ENCODE measurements around the gene RAD51B. TPM values are rescaled to one million over a fixed set of nuclear protein-coding genes. Genes with fewer than 3 reads are reported as not detected.

Gene RAD51B
- total RNA-seq, 1 experiment from 2014 or later, result 16.7 TPM

GRCh38 chr14:68172627-68173026, 353.0 kb downstream of the RAD51B start:
- Mint-ChIP-seq H3K36me3 (ENCODE audit: insufficient read depth in 1 of 3, low read depth in 3 of 3) (no peaks in the 10 kb centered on the region), H3K4me1 (peaks cover 0 to 3% of the 10 kb centered on the region in 2 experiments; a peak in 1 of 4 replicates), H3K27ac (peak overlapping the region in 1 of 3 experiments; percentile 74; a peak in 2 of 7 replicates), H3K27me3 (ENCODE audit: low read depth) (no peaks in the 10 kb centered on the region), H3K4me3 (no peak overlapping the region), H3K9me3 (no peaks in the 10 kb centered on the region)
- no peak overlapping the region for H3K18ac ChIP-seq (ENCODE audit: insufficient read length, low read depth, low read length)
- H3K27me3 ChIP-seq (ENCODE audit: insufficient read depth, low read length), result no peaks in the 10 kb centered on the region
- H2AK5ac ChIP-seq (ENCODE audit: insufficient read length, low read length), result no peak overlapping the region
- no peak overlapping the region for H3T11ph ChIP-seq (ENCODE audit: low read length)
- H3K4me2 ChIP-seq (ENCODE audit: insufficient read depth, insufficient read length, low read length), result no peak overlapping the region
- no peak overlapping the region for H3K14ac ChIP-seq (ENCODE audit: insufficient read depth, low read length)
- DNase-seq, result no peak
- no peaks in the 10 kb centered on the region for H3K9me3 ChIP-seq (ENCODE audit: control insufficient read depth, low read depth, low read length)
- no peaks in the 10 kb centered on the region; the same call in 1 of the 2 replicates for H3K4me1 ChIP-seq (ENCODE audit: insufficient read depth, low read length)
- no peak overlapping the region for H3K56ac ChIP-seq (ENCODE audit: insufficient read length, low read depth, low read length)
- no peak overlapping the region for H3K27ac ChIP-seq (ENCODE audit: insufficient read length, low read depth, low read length)
- H2BK12ac ChIP-seq (ENCODE audit: insufficient read length, low read depth, low read length), result no peak overlapping the region
- no peaks in the 10 kb centered on the region for H4K20me1 ChIP-seq (ENCODE audit: control insufficient read depth, insufficient read depth, insufficient read length)
- no peaks in the 10 kb centered on the region for H3K23me2 ChIP-seq (ENCODE audit: insufficient read length, low read depth, low read length, poor library complexity, severe bottlenecking)
- H3K4ac ChIP-seq (ENCODE audit: low read depth, low read length), result no peak overlapping the region
- H3K9ac ChIP-seq (ENCODE audit: extremely low read depth, insufficient read length, low read length), result no peak overlapping the region
- H4K8ac ChIP-seq (replicated peaks; ENCODE audit: insufficient read length, low read depth, low read length), result no peak overlapping the region
- no CpG with 5 or more reads among the region's 1 CpG for WGBS (ENCODE audit: extremely low coverage, insufficient read length, low lambda C conversion rate)
- H2BK15ac ChIP-seq (ENCODE audit: low read depth, low read length), result no peak overlapping the region
- H2BK5ac ChIP-seq (ENCODE audit: insufficient read length, low read length), result no peak overlapping the region
- H3K79me2 ChIP-seq (ENCODE audit: insufficient read depth, low read length), result no peaks in the 10 kb centered on the region
- H2AFZ ChIP-seq (ENCODE audit: low read length), result no peak overlapping the region
- no peak overlapping the region for H3K23ac ChIP-seq (ENCODE audit: insufficient read length, low read depth, low read length)
- H2BK20ac ChIP-seq (ENCODE audit: low read depth, low read length, poor library complexity, severe bottlenecking), result no peak overlapping the region
- no peaks in the 10 kb centered on the region for H3K79me1 ChIP-seq (ENCODE audit: insufficient read depth, low read depth, low read length, poor library complexity, severe bottlenecking)
- H4K5ac ChIP-seq (ENCODE audit: insufficient read length, low read depth, low read length), result no peak overlapping the region
- no peak overlapping the region for H4K91ac ChIP-seq (ENCODE audit: insufficient read length, low read depth, low read length)
- TF ChIP-seq CTCF (conservative IDR thresholded peaks at IDR 0.05), result no peak
- H2BK120ac ChIP-seq (ENCODE audit: low read depth, low read length, poor library complexity, severe bottlenecking), result no peak overlapping the region
